ENCODE data around the gene CRYBG1.

Gene CRYBG1

DNA sequence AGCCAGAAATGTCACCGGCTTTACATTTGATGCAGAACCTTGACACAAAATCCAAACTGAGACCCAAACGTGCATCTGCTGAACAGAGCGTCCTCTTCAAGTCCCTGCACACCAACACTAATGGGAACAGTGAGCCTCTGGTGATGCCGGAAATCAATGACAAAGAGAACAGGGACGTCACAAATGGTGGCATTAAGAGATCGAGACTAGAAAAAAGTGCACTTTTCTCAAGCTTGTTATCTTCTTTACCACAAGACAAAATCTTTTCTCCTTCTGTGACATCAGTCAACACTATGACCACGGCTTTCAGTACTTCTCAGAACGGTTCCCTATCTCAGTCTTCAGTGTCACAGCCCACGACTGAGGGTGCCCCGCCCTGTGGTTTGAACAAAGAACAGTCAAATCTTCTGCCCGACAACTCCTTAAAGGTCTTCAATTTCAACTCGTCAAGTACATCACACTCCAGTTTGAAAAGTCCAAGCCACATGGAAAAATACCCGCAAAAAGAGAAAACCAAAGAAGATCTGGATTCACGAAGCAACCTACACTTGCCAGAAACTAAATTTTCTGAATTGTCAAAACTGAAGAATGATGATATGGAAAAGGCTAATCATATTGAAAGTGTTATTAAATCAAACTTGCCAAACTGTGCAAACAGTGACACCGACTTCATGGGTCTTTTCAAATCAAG lies 160.3 kb downstream of the CRYBG1 start:
- FAIRE-seq (no peak), DNase-seq (ENCODE audit: insufficient read length, low spot score) (no peak)

DNA sequence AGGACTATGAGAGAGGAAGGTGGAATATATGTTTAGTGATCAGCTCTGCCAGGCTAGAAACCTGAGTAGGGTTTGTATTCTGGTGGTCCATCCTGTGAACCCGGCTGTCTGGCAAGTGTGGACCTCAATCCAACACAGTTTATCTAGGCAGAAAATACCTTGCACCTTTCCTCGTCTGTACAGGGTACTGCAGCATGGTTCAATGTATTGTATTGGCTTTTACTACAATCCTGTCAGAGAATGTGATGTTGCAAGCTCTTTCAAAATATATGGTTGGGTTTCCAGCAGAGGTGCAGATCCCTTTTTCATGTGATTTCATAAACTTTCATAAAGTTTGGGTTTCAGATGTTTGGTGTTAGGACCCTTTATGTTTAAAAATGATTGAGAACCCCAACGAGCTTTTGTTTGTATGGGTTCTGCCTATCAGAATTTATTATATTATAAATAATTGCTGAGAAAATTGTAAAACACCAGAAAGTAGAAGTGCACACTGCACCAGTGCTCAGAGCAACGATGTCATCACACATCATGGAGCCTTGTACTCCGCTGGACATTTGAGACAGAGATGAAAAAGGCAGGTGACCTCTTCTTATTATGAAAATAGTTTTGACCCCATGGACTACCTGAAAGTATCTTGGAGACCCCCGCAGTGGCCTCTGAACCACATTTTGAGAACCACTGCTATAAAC lies 162.2 kb downstream of the CRYBG1 start:
- FAIRE-seq (peak; percentile 92), DNase-seq (ENCODE audit: insufficient read length, low spot score) (no peak)

DNA sequence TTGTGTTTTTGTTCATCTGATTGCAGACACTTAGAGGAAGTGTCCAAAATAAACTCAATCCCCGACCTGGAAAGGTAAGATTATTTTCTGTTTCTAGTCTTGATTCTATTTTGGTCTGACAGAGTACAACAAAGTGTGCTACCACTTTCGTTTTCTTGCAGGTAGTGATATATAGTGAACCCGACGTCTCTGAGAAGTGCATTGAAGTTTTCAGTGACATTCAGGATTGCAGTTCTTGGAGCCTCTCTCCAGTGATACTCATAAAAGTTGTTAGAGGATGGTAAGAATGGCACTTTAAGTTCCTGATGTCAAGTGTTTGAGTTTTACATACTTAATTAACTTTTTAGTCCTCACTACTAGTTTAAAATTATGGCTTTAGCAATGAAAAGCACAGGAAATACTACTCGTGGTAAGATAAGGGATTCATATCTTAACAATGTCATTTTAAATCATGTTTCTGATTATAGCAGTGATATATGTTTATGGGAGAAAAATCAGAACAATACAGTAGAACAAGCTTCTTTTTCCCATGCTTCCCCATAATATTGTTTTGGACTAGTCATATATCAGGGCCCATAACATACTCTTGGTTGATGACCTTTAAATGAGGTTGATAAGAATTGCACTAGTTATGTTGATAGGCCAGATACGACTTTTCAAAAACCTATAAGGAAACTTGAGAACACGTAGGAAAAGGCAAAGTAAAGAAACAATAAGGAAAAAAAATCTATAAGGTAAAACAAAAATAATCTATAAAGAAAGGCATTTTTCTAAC lies 164.8 kb downstream of the CRYBG1 start:
- no peak for DNase-seq (ENCODE audit: insufficient read length, low spot score)
- peak; percentile 98 for FAIRE-seq

DNA sequence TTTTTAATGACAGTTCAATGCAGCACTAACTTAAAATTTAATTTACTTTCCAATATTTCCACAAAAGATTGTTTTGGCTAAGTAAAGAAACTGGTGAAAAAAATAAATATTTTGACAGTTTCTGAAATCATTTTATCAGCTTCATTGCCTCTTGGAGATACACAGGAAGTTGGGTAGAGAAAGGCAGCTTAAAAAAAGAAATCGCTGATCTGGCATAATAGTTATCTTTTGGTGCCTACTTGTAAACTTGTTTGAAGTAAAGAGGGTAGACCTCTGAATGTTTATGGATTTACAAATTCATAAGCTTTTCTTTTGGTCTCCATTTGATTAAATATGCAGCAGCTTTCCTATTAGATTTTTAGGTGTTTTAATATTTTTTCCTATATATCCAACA lies 165.4 kb downstream of the CRYBG1 start:
- FAIRE-seq (peak; percentile 87), DNase-seq (ENCODE audit: insufficient read length, low spot score) (no peak)

DNA sequence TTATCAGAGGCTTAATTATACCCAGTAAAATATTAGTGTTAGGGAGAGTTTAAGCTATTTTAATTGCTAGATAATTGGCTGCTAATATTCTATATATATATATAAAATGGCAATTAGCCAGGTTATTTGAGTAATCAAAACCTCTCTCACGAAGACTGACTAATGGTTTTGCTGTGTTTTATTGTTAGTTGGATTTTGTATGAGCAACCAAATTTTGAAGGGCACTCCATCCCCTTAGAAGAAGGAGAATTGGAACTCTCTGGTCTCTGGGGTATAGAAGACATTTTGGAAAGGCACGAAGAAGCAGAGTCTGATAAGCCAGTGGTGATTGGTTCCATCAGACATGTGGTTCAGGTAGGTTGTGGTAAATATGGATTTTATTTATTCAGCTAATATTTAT lies 166.6 kb downstream of the CRYBG1 start:
- no peak for DNase-seq (ENCODE audit: insufficient read length, low spot score)
- no peak for FAIRE-seq

DNA sequence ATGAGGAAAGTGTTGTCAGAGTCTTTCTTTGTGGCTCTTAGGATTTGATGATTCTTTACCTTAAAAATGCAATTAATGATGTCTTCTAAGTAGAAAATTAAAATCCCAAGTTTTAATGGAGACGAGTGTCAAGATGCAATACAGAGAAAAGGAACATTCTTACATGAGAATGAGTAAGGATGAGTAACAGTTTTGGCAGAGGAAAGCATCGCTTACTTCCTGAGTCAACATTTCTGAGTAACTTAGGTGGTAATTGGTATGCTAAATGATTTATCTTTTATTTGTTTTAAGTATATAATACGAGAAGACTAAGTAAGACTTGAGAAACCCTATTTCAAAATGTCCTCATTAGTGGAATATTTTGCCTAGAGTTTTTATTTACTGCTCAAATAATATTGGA lies 167.5 kb downstream of the CRYBG1 start:
- FAIRE-seq, result peak; percentile 35
- DNase-seq (ENCODE audit: insufficient read length, low spot score), result no peak

DNA sequence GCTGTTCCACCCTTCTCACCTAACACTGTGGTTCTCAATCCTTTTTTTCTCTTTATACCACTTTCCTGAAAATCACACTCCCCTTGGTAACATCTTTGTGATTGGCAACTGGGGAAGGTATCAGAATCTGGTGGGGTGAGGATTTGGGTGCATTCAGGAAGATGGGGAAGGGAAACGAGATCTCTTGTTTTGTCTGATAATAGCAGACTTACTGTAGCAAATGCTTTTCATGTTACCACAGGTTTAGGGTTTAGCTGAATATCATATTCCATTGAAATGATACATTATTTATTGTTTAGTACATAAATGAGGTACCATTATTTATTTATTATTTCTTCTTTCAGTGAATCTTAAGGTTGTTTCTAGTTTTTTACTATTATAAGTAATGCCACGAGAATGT lies 168.0 kb downstream of the CRYBG1 start:
- DNase-seq (ENCODE audit: insufficient read length, low spot score), result no peak
- peak; percentile 35 for FAIRE-seq

DNA sequence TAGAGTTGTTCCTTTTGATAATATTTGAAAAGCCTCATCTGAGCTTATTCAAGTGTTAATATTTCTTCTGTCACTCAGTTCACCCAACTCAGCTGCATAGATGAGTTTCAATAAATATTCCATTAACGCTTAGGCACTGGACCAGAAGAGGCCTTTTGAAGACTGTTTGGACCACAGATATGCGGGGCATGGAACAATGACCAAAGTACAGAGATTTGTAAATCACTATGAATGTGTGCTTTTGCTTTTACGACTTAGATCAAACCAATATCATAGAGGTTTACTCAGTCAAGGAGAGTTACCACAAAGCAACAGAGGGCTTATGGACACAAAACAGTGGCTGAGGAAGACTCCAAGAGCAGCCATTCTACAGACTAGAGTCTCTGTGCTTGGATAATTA lies 168.9 kb downstream of the CRYBG1 start:
- DNase-seq (ENCODE audit: insufficient read length, low spot score) (no peak), FAIRE-seq (peak; percentile 51)

DNA sequence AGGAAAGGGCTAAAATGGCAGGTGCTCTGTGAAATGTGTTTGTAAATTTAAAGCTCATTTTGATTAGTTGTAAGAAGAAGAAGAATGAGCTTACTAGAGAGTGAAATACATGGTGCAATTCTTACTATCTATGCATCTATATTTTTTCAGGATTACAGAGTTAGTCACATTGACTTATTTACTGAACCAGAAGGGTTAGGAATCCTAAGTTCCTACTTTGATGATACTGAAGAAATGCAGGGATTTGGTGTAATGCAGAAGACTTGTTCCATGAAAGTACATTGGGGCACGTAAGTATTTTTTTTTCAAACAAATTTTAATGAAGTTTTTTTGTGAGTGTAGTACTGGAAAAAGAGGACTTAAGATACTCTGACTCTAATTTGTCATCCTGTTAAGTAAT lies 169.5 kb downstream of the CRYBG1 start:
- FAIRE-seq, result no peak
- DNase-seq (ENCODE audit: insufficient read length, low spot score), result no peak

DNA sequence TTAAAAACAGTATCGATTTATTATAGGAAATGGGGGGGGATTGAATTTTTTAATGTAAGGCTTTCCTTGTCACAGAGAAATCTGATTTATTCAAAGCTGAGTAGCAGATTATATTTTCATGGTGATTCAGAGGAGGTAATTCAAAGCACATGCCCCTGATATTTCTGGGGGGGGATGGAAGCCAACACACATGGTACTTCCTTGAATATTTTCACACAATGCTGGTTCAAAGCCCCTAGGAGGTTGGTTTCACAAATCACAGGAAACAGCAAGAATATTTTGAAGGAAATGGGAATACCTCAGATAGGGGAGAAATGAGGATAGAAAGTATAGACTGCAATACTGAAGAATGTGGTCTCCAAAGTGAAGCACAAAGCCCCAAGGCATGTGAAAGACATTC lies 170.0 kb downstream of the CRYBG1 start:
- FAIRE-seq (peak; percentile 65), DNase-seq (ENCODE audit: insufficient read length, low spot score) (no peak)

DNA sequence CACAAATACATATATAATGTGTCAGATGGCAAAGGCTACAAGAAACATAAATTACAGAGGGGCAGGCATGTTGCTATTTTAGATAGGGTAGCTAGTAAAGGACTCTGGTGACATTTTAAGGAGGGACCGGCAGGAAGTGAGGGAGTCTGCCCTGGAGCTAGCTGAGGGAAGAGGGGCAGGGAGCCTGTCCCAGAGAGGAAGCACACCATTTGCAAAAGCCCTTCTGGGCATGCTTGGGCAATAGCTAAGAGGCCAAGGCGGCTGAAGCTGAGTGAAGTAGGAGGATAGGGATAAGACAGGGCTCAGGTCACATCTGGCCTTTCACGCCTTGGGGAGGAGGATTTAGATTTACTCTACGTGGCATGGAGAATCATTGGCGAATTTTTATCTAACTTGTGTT lies 172.5 kb downstream of the CRYBG1 start:
- no peak for FAIRE-seq
- no peak for DNase-seq (ENCODE audit: insufficient read length, low spot score)

DNA sequence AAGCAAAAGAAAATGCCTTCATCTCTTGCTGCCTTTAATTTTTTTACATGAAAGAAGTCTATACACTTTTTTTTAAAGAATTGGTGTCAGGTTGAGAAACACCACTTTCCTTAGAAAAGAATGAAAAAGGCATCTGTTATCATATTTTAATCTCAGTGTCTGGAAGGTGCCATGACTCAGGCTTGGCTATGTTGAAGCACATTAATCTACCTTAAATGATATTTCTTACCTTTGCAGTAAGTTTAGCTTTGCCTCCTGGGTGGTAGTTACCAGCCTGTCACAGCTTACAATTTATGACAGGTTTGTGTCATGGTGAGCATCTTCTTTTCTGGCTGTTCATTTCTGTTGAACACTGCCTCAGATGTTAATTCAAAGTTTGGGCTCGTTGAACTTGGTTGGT lies 173.5 kb downstream of the CRYBG1 start:
- DNase-seq (ENCODE audit: insufficient read length, low spot score) (no peak), FAIRE-seq (peak; percentile 73)

DNA sequence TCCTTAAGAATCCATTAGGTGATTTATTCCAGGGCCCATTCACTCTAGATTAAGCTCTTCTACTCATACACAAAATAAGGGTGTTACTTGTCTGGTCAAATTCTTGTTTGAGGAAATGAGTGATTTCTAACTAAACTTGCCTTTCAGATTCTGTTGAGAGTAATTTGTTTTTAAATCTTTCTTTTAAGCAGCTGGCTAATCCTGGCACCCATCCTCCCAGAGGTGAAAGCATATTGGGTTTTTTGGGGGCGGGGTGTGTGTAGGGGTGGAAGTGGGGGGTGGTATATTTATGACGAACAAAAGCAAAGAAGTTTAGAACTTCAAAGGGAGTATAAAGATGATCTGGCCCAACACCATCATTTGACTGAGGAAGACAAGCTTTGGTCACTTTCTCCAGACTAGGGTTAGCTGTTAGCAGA lies 174.1 kb downstream of the CRYBG1 start:
- DNase-seq (ENCODE audit: insufficient read length, low spot score) (no peak), FAIRE-seq (peak; percentile 75)

DNA sequence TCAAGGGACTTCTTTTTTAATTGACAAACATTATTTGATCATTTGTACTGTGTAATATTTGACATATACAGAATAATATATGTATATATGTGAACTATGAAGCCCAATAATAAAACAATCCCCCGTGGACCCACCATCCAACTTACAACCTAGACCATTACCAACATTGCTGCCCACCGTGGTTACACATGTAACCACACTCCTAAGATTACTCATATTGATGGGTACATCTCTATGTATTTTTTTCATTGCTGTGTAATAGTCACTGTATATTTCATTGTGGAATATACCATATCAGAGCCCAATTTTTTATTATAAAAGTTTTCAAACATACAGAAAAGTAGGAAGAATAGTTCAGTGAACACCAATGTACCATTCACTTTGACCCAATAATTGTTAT lies 174.5 kb downstream of the CRYBG1 start:
- FAIRE-seq (no peak), DNase-seq (ENCODE audit: insufficient read length, low spot score) (no peak)

DNA sequence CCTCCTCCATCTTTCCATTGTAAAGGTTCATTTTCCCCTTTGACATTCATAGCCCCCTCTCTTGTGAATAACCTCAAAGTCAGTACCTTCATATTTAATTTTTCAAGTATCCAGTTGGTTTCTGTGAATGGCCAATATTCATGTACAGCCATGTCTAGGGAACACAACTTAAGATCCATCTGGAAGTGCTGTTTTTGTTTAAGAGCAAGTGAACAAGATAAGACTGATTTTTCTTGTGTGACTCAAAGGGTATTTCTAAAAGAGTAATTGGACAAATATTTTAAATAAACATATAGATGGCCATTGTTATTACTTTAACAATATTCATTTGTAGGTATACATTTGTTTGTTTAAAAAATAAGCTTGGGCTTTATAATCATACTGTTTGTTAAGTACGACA lies 175.8 kb downstream of the CRYBG1 start:
- FAIRE-seq (peak; percentile 86), DNase-seq (ENCODE audit: insufficient read length, low spot score) (no peak)

DNA sequence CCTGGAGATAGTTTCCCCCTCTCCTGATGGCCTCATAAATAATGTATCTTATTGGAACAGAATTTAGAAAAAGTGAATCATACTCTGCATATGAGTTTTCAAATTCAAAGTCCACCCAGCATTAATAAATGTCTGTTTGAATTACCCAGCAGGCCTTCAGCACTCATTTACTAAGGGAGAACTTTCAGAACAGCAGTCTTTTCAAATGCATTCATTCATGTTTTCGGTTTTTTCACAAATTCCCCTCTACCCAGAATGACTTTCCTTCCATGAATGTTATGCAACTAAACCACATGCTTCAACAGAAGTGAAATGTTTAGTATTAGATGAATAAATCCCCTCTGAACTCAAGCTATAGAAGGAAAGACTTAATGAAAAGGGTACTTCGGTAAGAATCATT lies 176.3 kb downstream of the CRYBG1 start:
- FAIRE-seq, result no peak

DNA sequence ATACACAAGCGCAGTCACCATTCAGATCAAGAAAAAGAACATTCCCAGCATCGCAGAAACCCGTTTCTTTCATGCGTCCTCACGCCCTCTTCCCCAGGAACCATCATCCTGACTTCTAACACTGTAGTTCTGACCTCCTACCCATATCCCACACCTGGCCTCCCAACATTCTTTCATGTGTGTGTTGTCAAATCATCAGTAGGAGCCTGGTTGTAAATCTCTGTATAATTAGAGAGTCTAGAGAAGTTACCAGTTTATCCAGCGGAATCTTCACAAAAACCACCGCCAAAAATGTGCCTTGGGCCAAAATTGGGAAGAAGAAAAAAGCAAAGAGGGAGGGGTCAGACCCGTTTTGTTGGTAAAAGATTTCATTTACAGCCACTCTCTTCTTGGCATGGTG lies 177.1 kb downstream of the CRYBG1 start:
- DNase-seq (ENCODE audit: insufficient read length, low spot score), result no peak
- no peak for FAIRE-seq

More for the DNA sequence above, 176.3 kb downstream of the CRYBG1 start:
- DNase-seq (ENCODE audit: insufficient read length, low spot score), result no peak

DNA sequence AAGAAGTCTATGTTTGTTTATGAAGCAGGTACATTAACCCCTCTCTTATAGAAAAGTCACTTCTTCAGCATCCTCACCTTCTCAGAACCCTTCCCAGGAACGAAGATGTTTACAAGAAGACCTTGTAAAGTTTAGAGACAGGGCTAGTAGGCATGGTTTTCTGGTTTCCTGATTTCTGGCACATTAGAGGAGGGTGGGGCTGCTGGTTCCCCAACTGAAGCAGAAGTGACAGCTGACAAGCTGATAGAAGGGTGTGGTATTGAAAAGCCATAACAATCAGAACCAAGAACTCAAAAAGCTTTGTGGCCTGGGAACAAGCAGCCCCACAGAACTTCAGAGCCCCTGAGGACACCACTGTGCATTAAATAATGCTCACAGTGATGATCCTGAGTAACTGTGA lies 177.6 kb downstream of the CRYBG1 start:
- DNase-seq (ENCODE audit: insufficient read length, low spot score) (no peak), FAIRE-seq (no peak)

DNA sequence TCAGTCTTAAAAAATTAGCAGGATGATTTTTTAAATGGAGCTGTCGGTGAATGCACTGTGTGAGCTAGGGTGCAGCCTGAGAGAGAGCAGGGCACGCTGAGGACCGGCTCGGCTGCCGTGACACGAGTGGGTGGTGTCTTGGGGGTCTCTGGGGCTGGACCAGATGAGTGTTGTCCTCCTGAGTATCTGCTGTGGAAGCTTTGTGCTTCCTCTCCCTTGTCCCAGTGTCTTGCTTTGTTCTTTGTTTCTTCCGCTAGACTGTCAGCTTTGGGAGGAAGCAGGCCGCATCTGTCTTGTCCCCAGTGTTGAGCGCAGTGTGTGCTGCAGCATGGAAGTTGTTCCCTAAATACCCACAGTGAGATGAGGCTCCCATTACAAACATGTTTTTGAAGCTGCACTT lies 179.4 kb downstream of the CRYBG1 start:
- no peak for FAIRE-seq
- DNase-seq (ENCODE audit: insufficient read length, low spot score), result no peak

DNA sequence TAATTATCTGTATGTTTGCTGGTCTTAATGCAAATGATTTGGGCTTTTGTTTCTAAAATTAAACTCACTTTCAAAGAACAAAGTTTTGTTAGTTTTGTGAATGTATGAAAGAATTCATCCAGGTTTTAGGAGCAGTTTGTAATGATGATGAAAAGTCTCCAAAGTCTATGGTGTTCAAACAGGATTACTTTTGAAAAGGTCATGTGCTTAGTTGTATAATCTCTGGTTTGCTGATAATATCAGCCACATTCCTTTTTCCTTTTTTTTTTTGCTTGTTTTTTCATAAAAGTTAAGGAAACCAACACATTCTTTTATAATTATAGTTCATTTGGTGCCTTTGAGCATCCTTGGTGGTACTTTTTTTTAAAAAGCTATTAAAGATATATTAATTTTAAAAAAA lies 179.9 kb downstream of the CRYBG1 start:
- FAIRE-seq, result peak; percentile 79
- no peak for DNase-seq (ENCODE audit: insufficient read length, low spot score)

DNA sequence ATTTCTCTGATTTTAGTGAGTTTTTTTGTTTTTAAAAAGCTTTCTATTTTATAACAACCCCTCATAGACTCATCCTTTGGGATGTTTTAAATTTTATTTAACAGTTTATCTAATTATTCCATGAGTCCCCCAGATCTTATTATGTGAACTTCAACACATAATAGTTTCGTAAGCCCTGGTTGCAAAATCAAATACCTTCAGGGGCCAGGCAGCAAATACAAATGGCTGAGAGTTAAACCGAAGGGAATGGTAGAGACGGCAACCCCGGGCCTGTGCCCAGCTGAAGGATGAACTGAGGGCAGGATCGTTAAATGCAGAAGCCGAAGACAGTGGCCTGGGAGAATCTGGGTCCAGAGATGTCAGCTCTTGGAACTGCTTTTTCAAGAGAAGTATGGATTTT lies 180.4 kb downstream of the CRYBG1 start:
- DNase-seq (ENCODE audit: insufficient read length, low spot score) (no peak), FAIRE-seq (no peak)

DNA sequence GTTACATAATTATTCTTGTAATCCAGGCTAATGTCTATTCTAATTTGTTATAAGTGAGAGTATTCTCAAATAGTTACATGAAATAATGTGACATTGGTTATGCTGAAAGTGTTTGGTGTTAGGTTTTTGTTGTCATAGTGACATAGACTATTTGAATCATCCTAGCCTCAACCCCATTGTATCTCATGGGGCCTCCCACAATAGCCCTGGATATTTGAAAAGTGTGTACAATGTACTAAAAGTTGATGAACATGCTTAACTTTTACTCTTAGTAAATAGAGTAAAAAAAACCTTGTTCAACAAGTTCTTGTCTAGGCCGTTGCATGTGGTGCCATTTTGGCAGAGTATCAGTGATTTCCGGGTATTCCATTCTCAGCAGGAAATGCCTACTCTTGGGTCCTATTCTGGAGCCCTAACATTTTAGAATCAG lies 185.8 kb downstream of the CRYBG1 start:
- peak; percentile 67 for FAIRE-seq
- no peak for DNase-seq (ENCODE audit: insufficient read length, low spot score)
